Astrocyte of the spinal cord (primary cell): ENCODE results near the gene MBTD1.

Source experiments
- DNase-seq: peaks from one replicate; pipeline ENCODE4 v3.0.0; 2011; ENCODE audit warnings: low read depth, low spot score
- H3K4me3 ChIP-seq: 2 replicates; pipeline ENCODE4 v1.5.1; 2011; ENCODE audit warnings: low read depth, mild to moderate bottlenecking, low read length, moderate library complexity
- in situ Hi-C: cut with HindIII; loops from 2 replicates; pipeline ENCODE4 v1.10.0; 2017; ENCODE audit warnings: low sequenced_read_pairs
- TF ChIP-seq, protein P1 (sequence below): IDR thresholded peaks from 2 replicates; pipeline ENCODE4 v1.5.1; 2012; ENCODE audit warnings: low read depth, mild to moderate bottlenecking, low read length, inconsistent platforms

The MBTD1 gene

DNA sequence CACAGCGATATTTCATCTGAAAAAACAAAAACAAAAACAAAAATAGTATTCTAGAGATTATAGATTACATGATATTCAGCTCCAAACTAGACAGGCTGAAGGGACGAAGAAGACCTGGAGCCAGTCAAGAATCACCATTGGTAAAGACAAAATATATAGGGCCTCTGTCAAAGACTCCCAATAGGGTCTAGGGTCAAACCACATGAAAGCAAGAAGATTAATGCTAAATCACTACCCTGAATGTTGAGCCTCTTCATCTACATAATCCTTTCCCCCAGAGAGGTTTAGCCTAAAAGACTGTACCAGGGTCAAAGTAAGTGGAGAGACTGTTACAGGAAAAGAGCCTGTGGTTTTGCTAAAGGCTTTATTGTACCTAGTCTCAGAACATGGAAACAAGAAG lies 117.3 kb downstream of the MBTD1 start:
- no peak for DNase-seq
- in situ Hi-C loops, result no loop called here
- H3K4me3 ChIP-seq, result no peak overlapping the region

DNA sequence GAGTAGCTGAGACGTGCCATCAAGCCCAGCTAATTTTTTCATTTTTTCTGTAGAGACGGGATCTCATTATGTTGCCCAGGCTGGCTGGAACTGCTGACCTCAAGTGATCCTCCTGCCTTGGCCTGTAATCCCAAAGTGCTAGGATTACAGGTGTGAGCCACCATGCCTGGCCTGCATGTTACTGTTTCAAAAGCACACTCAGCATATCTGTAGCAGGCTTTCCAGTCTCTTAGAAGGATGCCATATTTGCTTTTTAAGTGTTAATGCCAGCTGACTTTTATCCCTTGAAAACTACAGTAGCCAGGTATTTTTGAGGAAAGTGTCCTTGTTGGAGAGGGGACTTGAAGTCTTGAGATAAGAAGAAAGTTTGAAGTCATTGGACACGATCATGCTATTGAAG lies 123.9 kb downstream of the MBTD1 start:
- TF ChIP-seq, protein P1, sequence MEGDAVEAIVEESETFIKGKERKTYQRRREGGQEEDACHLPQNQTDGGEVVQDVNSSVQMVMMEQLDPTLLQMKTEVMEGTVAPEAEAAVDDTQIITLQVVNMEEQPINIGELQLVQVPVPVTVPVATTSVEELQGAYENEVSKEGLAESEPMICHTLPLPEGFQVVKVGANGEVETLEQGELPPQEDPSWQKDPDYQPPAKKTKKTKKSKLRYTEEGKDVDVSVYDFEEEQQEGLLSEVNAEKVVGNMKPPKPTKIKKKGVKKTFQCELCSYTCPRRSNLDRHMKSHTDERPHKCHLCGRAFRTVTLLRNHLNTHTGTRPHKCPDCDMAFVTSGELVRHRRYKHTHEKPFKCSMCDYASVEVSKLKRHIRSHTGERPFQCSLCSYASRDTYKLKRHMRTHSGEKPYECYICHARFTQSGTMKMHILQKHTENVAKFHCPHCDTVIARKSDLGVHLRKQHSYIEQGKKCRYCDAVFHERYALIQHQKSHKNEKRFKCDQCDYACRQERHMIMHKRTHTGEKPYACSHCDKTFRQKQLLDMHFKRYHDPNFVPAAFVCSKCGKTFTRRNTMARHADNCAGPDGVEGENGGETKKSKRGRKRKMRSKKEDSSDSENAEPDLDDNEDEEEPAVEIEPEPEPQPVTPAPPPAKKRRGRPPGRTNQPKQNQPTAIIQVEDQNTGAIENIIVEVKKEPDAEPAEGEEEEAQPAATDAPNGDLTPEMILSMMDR, result no peak
- no peak for DNase-seq
- no peak overlapping the region for H3K4me3 ChIP-seq
- in situ Hi-C loops, result no loop called here

More for the DNA sequence above, 117.3 kb downstream of the MBTD1 start:
- TF ChIP-seq, protein P1, result no peak

DNA sequence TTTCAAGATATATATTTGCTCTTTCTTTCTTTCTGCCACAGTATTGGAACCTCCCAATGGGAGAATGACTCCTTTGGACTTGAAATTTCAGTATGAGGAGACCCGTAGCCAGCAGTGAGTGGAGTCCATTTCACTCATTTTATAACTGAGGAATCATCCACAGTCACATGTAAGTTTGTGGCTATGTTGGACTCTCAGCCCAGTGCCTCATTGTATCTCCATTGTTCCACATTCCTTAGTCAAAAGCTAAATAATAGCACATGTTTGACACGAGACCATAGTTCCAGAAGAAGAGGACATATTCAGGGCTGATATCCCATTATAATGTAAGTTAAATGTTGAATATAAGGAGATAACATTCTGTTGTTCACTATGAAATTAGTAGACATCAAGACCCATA lies 126.5 kb downstream of the MBTD1 start:
- DNase-seq, result no peak
- TF ChIP-seq, protein P1, result no peak
- no peak overlapping the region for H3K4me3 ChIP-seq
- in situ Hi-C loops, result no loop called here

DNA sequence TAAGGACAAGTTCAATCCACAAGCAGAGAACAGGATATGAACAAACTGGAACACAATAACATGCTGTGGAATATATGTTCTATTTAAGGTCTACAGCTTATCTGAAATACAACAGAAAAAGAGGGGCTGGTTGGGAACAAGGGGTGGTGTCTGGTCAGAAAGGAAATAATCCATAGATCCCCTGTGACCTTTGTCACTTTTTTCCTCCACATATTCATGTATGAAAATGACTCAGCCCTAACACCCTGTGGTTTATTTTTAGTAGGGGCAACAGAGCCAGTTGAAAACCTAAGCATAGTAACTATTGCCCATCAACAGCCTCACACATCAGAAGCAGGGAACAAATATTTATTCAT lies 126.9 kb downstream of the MBTD1 start:
- in situ Hi-C loops, result no loop called here
- TF ChIP-seq, protein P1, result no peak
- H3K4me3 ChIP-seq, result no peak overlapping the region
- DNase-seq, result no peak

DNA sequence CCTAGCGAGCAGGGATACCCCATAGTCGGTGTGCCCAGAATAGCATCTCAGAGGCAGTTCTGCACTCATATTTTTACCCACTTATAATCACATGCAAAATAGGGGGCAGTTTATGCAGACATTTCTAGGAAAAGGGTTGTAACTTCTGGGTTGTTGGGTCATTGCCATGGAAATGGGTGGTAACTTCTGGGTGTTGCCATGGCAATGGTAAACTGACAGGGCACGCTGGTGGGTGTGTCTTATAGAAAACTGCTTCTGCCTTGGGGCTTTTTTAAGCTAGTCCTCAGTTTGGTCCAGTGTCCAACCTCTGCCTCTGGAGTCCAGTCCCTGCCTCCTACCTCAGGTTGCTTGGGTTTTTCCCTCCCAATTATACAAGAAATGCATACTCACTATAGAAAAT lies 131.8 kb downstream of the MBTD1 start:
- no peak overlapping the region for H3K4me3 ChIP-seq
- in situ Hi-C loops, result no loop called here
- TF ChIP-seq, protein P1, result no peak
- DNase-seq, result no peak
